Activated CD4-positive, alpha-beta T cell treated with anti-CD3 and anti-CD28 coated beads for 36 hours (primary cell): ENCODE results near the gene TVP23A. TPM values are rescaled to one million over a fixed set of nuclear protein-coding genes. Genes with fewer than 3 reads are reported as not detected.

Experiments
- ATAC-seq: fragments of 200-7000 bp; cut with Tn5 transposase; one replicate; pipeline ENCODE4 v1.10.0; 2021; ENCODE audit warnings: mild to moderate bottlenecking, moderate library complexity
- CTCF ChIA-PET: fragments of 350-600 bp; sonication (Branson Sonifier 250); formaldehyde crosslinking; loops from one replicate; lab custom pipeline; 2021; ENCODE audit warnings: antibody characterized with exemption; lab: Charles Lee
- POLR2A ChIA-PET: fragments of 350-600 bp; sonication (Branson Sonifier 250); formaldehyde crosslinking; loops from one replicate; lab custom pipeline; 2021; ENCODE audit warnings: antibody characterized with exemption, inconsistent platforms; lab: Charles Lee
- DNase-seq: peaks from one replicate; pipeline ENCODE4 v3.0.0-alpha.2; 2020
- H3K27ac Mint-ChIP-seq: one replicate; pipeline ENCODE4 v1.8.0; 2021; ENCODE audit warnings: mixed read lengths
- H3K27me3 Mint-ChIP-seq: one replicate; pipeline ENCODE4 v1.8.0; 2021; ENCODE audit warnings: mixed read lengths
- H3K36me3 Mint-ChIP-seq: one replicate; pipeline ENCODE4 v1.8.0; 2021; ENCODE audit warnings: low read depth, mixed read lengths
- H3K4me1 Mint-ChIP-seq: one replicate; pipeline ENCODE4 v1.8.0; 2021; ENCODE audit warnings: mixed read lengths
- H3K4me3 Mint-ChIP-seq: one replicate; pipeline ENCODE4 v1.8.0; 2021; ENCODE audit warnings: mild to moderate bottlenecking, moderate library complexity, mixed read lengths
- H3K9me3 Mint-ChIP-seq: one replicate; pipeline ENCODE4 v1.8.0; 2021; ENCODE audit warnings: low read depth, mixed read lengths
- intact Hi-C, 2 experiments: fragments of 100-400 bp; cut with DNase I in 1 of 2; cut with micrococcal nuclease in 1 of 2; formaldehyde crosslinking; loops; one replicate each; pipeline versions ENCODE4 v1.14.2 to v1.15.1; 2022 to 2024; cut with DNase I, micrococcal nuclease
- total RNA-seq, 2 experiments: library from RNA; stranded (reverse); gene quantifications; one replicate each; pipeline ENCODE4 v1.2.3, GENCODE V29; 2021

The TVP23A gene
- total RNA-seq, 2 experiments from 2014 or later = 0.09 TPM; not detected in 1

GRCh38 chr16:10762336-10763016 is 56.1 kb downstream of the TVP23A start:
- no peak overlapping the region for H3K4me3 Mint-ChIP-seq
- H3K36me3 Mint-ChIP-seq = peaks cover 48% of the 10 kb centered on the region
- DNase-seq = no peak
- H3K27me3 Mint-ChIP-seq = no peaks in the 10 kb centered on the region
- ChIA-PET POLR2A (no interaction called here), CTCF (no interaction called here)
- peaks cover 3% of the 10 kb centered on the region for H3K4me1 Mint-ChIP-seq
- H3K27ac Mint-ChIP-seq = no peak overlapping the region
- H3K9me3 Mint-ChIP-seq = no peaks in the 10 kb centered on the region
- no peak for ATAC-seq
- intact Hi-C loops = no loop called here

GRCh38 chr16:10761373-10761772 is 57.2 kb downstream of the TVP23A start:
- intact Hi-C loops = no loop called here
- H3K27me3 Mint-ChIP-seq = no peaks in the 10 kb centered on the region
- no peaks in the 10 kb centered on the region for H3K9me3 Mint-ChIP-seq
- DNase-seq = no peak
- POLR2A ChIA-PET = no interaction called here
- CTCF ChIA-PET = no interaction called here
- ATAC-seq = no peak
- no peak overlapping the region for H3K27ac Mint-ChIP-seq
- no peak overlapping the region for H3K4me3 Mint-ChIP-seq
- H3K4me1 Mint-ChIP-seq = peaks cover 3% of the 10 kb centered on the region
- H3K36me3 Mint-ChIP-seq = peaks cover 48% of the 10 kb centered on the region

DNA sequence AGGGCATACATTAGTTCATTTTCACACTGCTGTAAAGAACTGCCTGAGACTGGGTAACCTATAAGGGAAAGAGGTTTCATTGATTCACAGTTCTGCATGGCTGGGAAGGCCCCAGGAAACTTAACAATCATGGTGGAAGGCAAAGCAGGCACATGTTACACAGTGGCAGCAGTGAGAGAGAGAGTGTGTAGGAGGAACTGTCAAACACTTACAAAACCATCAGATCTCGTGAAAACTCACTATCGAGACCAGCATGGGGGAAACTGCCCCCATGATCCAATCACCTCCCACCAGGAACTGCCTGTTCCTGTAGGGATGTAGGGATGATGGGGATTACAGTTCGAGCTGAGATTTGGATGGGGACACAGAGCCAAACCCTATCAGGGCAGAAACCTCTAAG is 57.7 kb downstream of the TVP23A start:
- ATAC-seq = no peak
- POLR2A ChIA-PET = no interaction called here
- CTCF ChIA-PET = interaction anchor here (0.6 to 1.1 kb wide), 3 partner anchors 155 to 246 kb away, joined by 3 to 4 read pairs (median 3); no protein-coding TSS in a partner anchor
- no peaks in the 10 kb centered on the region for H3K27me3 Mint-ChIP-seq
- DNase-seq = no peak
- intact Hi-C loops = no loop called here
- H3K36me3 Mint-ChIP-seq = peaks cover 46% of the 10 kb centered on the region
- no peaks in the 10 kb centered on the region for H3K4me1 Mint-ChIP-seq
- H3K9me3 Mint-ChIP-seq = no peaks in the 10 kb centered on the region
- no peak overlapping the region for H3K4me3 Mint-ChIP-seq
- no peak overlapping the region for H3K27ac Mint-ChIP-seq

DNA sequence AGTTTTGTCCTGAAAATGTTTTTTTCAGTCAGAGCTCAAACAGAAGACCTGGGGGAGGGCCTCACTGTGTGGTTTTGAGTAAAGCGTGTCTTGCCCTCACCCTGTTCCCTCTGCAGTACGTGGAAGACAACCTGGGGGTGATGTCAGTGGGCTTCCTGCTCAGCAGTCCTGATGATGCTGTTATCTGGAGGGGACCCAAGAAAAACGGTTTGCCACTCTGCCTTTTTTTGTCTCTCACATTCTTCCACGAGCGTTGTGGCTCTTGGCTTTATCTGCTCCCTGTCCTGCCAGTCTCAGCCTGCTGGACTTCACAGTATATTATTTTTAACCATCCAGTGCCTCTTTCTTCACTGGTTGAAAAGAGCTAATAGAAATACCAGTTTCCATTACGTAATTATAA is 62.0 kb downstream of the TVP23A start:
- Mint-ChIP-seq H3K27ac (no peak overlapping the region), H3K27me3 (no peaks in the 10 kb centered on the region), H3K36me3 (peaks cover 33% of the 10 kb centered on the region), H3K4me1 (peaks cover 14% of the 10 kb centered on the region), H3K4me3 (no peak overlapping the region), H3K9me3 (no peaks in the 10 kb centered on the region)
- ChIA-PET CTCF (interaction anchor here (0.9 kb wide), 1 partner anchor 161 kb away, joined by 5 read pairs; no protein-coding TSS in a partner anchor), POLR2A (no interaction called here)
- intact Hi-C loops = loop anchor here in 1 of 2 experiments (2.0 to 10.0 kb wide), 2 partner anchors 20 to 1792 kb away; partner anchors contain the start of gene USP7
- ATAC-seq (no peak), DNase-seq (no peak)

DNA sequence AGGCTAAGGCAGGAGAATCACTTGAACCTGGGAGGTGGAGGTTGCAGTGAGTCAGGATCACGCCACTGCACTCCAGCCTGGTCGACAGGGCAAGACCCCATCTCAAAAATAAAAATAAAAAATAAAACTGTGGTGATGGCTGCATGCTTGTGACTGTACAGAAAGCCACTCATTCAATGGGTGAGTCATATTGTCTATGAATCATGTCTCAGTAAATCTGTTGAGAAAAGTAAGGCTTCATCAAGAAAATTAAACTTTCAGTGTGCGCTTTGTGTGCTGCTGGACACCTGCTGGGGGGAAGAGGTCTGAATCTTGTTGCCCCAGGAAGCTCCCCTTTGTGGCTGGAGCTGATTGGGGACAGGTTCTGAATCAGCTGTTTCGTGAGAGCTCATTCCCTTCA is 63.7 kb downstream of the TVP23A start:
- ChIA-PET CTCF (interaction anchor here (1.2 kb wide), 1 partner anchor 11 kb away, joined by 5 read pairs; the partner anchor contains the start of gene NUBP1), POLR2A (interaction anchor here (1.0 kb wide), 1 partner anchor 10 kb away, joined by 3 read pairs; no protein-coding TSS in a partner anchor)

DNA sequence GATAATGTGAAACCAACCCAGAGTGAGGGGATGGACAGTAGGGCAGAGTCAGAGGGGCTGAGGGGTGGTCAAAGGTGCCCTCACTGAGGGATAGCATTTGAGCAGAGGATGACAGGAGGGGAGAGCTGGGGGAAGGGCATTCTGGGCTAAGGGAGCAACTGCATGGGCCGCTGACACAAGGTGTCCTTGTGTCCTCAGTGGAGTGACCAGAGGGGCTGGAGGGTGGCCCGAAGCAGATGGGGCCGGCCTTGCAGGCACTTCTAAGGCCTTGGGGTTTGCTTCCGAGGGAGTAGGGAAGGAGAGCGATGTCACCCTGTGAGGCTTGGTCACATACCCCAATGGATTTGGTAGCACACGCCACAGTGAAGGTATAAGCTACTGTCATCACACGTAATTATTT is 64.9 kb downstream of the TVP23A start:
- Mint-ChIP-seq H3K4me1 (peaks cover 36% of the 10 kb centered on the region), H3K9me3 (no peaks in the 10 kb centered on the region), H3K27me3 (no peaks in the 10 kb centered on the region), H3K4me3 (no peak overlapping the region), H3K27ac (no peak overlapping the region), H3K36me3 (peaks cover 32% of the 10 kb centered on the region)
- no peak for ATAC-seq
- no peak for DNase-seq
- ChIA-PET CTCF (interaction anchor here (1.5 to 1.6 kb wide), 2 partner anchors 16 to 165 kb away, joined by 5 to 7 read pairs; no protein-coding TSS in a partner anchor), POLR2A (no interaction called here)
- intact Hi-C loops = loop anchor here (5.0 to 10.0 kb wide), 2 partner anchors 119 to 1789 kb away; partner anchors contain the start of gene USP7 (in 1 of the 2)

More for the DNA sequence above, 63.7 kb downstream of the TVP23A start:
- no peak for DNase-seq
- Mint-ChIP-seq H3K27me3 (no peaks in the 10 kb centered on the region), H3K27ac (no peak overlapping the region), H3K9me3 (no peaks in the 10 kb centered on the region), H3K4me1 (peaks cover 25% of the 10 kb centered on the region), H3K4me3 (no peak overlapping the region), H3K36me3 (peaks cover 32% of the 10 kb centered on the region)
- intact Hi-C loops = loop anchor here (5.0 to 10.0 kb wide), 2 partner anchors 117 to 1790 kb away; partner anchors contain the start of gene USP7 (in 1 of the 2)
- ATAC-seq = peak; percentile 64

GRCh38 chr16:10752843-10753523 is 65.6 kb downstream of the TVP23A start:
- peaks cover 36% of the 10 kb centered on the region for H3K36me3 Mint-ChIP-seq
- no peak overlapping the region for H3K4me3 Mint-ChIP-seq
- intact Hi-C loops = loop anchor here (5.0 to 10.0 kb wide), 2 partner anchors 119 to 1788 kb away; partner anchors contain the start of gene USP7 (in 1 of the 2)
- peak; percentile 29 for DNase-seq
- ChIA-PET CTCF (interaction anchor here (1.5 to 1.6 kb wide), 2 partner anchors 16 to 166 kb away, joined by 5 to 7 read pairs; no protein-coding TSS in a partner anchor), POLR2A (interaction anchor here (0.6 kb wide), 1 partner anchor 173 kb away, joined by 3 read pairs; no protein-coding TSS in a partner anchor)
- H3K9me3 Mint-ChIP-seq = no peaks in the 10 kb centered on the region
- no peak overlapping the region for H3K27ac Mint-ChIP-seq
- no peak for ATAC-seq
- no peaks in the 10 kb centered on the region for H3K27me3 Mint-ChIP-seq
- H3K4me1 Mint-ChIP-seq = peaks cover 36% of the 10 kb centered on the region

GRCh38 chr16:10751291-10751697 is 67.3 kb downstream of the TVP23A start:
- intact Hi-C loops = loop anchor here (2.0 to 10.0 kb wide), 3 partner anchors 62 to 1786 kb away; partner anchors contain the start of gene USP7 (in 1 of the 2)
- ATAC-seq (peak; percentile 82), DNase-seq (peak; percentile 58)
- no peaks in the 10 kb centered on the region for H3K27me3 Mint-ChIP-seq
- H3K4me3 Mint-ChIP-seq = no peak overlapping the region
- H3K36me3 Mint-ChIP-seq = peaks cover 33% of the 10 kb centered on the region
- POLR2A ChIA-PET = interaction anchor here (0.6 kb wide), 1 partner anchor 213 kb away, joined by 3 read pairs; no protein-coding TSS in a partner anchor
- no peaks in the 10 kb centered on the region for H3K9me3 Mint-ChIP-seq
- peak overlapping the region; percentile 27 for H3K27ac Mint-ChIP-seq
- H3K4me1 Mint-ChIP-seq = peaks cover 36% of the 10 kb centered on the region
- CTCF ChIA-PET = interaction anchor here (0.9 kb wide), 1 partner anchor 167 kb away, joined by 4 read pairs; no protein-coding TSS in a partner anchor

DNA sequence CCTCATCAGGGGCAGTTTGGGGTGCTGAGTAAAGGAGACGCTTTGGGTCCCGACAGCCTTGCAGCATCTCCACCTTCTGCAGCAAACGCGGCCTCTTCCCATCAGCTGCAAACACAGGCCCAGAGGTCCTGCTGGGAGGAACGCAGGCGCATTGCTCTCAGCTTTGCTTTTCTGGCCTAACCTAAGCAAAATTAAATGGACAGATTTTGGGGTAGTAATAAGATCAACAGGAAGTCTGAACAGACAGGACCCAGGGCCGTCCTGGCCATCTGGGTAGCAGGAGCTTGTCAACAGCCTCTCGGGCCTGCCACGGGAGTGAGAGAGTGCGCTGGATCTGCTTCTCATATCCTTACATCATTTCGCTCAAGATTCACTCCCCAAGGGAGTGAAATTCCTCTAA is 67.8 kb downstream of the TVP23A start:
- intact Hi-C loops = loop anchor here (2.0 to 10.0 kb wide), 3 partner anchors 62 to 1786 kb away; partner anchors contain the start of gene USP7 (in 1 of the 2)
- no peak for ATAC-seq
- H3K36me3 Mint-ChIP-seq = peaks cover 34% of the 10 kb centered on the region
- peaks cover 37% of the 10 kb centered on the region for H3K4me1 Mint-ChIP-seq
- no peak overlapping the region for H3K4me3 Mint-ChIP-seq
- no peak for DNase-seq
- H3K9me3 Mint-ChIP-seq = no peaks in the 10 kb centered on the region
- CTCF ChIA-PET = no interaction called here
- no peak overlapping the region for H3K27ac Mint-ChIP-seq
- no peaks in the 10 kb centered on the region for H3K27me3 Mint-ChIP-seq
- POLR2A ChIA-PET = no interaction called here

GRCh38 chr16:10745841-10746240 is 72.8 kb downstream of the TVP23A start:
- POLR2A ChIA-PET = no interaction called here
- Mint-ChIP-seq H3K36me3 (peaks cover 23% of the 10 kb centered on the region), H3K9me3 (no peaks in the 10 kb centered on the region), H3K4me1 (peaks cover 35% of the 10 kb centered on the region), H3K27ac (no peak overlapping the region), H3K4me3 (no peak overlapping the region), H3K27me3 (no peaks in the 10 kb centered on the region)
- CTCF ChIA-PET = no interaction called here
- no peak for ATAC-seq
- no peak for DNase-seq
- intact Hi-C loops = loop anchor here (2.0 kb wide), 2 partner anchors 173 to 997 kb away; partner anchors contain the start of gene TXNDC11 (in 1 of the 2)
